AG09319 (cell line): ENCODE data around the gene MICU2.
"Not testable (repeated sequence)": the region's sequence is repeated elsewhere in the genome, so short reads cannot be mapped to it uniquely, and the experiment has no call there.

Source experiments
- DNase-seq: peaks from one replicate; pipeline ENCODE4 v3.0.0-alpha.2; 2010; ENCODE audit warnings: low read depth; ENCODE audit errors: extremely low read depth
- TF ChIP-seq, protein P1 (sequence below): IDR thresholded peaks from 2 replicates; pipeline ENCODE4 v1.5.1; 2011; ENCODE audit warnings: low read depth, mild to moderate bottlenecking, inconsistent platforms, low read length, moderate library complexity

Gene MICU2

DNA sequence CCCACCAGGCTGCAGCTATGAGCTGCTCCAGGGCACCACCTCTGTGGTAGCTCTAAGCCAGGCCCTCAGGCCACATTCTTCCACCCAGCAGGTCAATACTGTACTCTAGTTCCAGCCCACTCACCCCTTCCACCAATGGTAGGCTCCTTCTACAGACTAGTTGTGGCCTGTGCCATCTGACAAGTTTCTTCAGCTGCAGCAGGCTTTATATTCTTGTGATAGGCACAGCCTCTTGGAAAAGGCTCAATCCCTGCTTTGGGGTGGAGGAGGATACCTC lies 8.5 kb downstream of the MICU2 start:
- TF ChIP-seq, protein P1, sequence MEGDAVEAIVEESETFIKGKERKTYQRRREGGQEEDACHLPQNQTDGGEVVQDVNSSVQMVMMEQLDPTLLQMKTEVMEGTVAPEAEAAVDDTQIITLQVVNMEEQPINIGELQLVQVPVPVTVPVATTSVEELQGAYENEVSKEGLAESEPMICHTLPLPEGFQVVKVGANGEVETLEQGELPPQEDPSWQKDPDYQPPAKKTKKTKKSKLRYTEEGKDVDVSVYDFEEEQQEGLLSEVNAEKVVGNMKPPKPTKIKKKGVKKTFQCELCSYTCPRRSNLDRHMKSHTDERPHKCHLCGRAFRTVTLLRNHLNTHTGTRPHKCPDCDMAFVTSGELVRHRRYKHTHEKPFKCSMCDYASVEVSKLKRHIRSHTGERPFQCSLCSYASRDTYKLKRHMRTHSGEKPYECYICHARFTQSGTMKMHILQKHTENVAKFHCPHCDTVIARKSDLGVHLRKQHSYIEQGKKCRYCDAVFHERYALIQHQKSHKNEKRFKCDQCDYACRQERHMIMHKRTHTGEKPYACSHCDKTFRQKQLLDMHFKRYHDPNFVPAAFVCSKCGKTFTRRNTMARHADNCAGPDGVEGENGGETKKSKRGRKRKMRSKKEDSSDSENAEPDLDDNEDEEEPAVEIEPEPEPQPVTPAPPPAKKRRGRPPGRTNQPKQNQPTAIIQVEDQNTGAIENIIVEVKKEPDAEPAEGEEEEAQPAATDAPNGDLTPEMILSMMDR = no peak
- DNase-seq = no peak

DNA sequence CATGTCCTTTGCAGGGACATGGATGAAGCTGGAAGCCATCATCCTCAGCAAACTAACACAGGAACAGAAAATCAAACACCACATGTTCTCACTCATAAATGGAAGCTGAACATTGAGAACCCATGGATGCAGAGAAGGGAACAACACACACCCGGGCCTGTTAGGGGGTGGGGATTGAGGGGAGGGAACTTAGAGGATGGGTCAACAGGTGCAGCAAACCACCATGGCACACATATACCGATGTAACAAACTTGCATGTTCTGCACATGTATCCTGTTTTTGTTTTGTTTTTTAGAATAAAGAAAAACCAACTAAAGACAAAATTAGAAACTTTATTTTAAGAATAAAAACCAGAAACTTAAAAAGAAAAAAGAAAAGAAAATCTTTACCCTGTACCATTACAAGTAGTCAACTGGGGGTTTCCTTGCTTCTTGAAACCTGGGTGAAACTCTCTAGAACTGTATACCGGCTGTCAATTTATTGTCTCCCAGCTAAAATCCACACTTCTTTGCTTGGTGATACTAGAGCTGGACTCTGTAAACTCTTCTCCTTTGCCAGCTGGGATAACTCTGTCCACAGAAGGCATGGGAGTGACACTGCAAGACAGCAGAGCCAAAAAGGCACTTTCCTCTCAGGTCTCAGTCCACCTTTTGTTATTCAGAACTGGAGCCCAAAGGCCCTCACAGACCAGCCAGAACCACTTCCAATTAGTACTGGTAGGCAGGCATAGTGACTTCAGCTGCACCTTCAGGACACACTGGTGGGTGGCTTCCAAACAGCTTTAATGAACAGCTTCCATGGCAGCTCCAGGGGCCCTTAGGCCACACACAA lies 9.0 kb downstream of the MICU2 start:
- TF ChIP-seq, protein P1 = no peak
- DNase-seq = no peak

DNA sequence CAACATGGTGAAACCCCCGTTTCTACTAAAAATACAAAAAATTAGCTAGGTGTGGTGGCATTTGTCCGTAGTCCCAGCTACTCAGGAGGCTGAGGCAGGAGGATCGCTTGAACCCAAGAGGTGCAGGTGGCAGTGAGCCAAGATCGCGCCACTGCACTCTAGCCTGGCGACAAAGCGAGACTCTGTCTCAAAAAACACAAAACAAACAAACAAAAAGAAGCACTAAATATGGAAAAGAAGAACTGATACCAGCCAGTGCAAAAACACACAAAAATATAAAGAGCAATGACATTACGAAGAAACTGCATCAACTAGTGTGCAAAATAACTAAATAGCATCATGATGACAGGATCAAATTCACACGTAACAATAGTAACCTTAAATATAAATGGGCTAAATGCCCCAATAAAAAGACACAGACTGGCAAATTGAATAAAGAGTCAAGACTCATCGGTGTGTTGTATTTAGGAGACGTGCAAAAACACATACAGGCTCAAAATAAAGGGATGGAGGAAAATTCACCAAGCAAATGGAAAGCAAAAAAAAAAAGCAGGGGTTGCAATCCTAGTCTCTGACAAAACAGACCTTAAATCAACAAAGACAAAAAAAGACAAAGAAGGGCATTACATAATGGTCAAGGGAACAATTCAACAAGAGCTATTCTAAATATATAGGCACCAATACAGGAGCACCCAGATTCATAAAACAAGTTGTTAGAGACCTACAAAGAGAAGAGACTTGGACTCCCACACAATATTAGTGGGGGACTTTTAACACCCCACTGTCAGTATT lies 13.1 kb downstream of the MICU2 start:
- not testable (repeated sequence) for DNase-seq

DNA sequence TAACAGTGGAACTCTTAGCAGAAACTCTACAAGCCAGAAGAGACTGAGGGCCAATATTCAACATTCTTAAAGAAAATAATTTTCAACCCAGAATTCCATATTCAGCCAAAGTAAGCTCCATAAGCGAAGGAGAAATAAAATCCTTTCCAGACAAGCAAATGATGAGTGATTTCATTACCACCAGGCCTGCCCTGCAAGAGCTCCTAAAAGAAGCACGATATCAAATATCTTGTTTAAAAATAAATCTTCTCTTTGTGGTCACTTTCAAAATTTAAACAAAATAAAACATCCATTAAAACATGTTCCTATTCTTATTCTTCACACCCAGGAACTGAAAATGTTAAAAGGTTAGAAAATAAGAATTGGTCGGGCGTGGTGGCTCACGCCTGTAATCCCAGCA lies 13.7 kb downstream of the MICU2 start:
- DNase-seq = no peak
- TF ChIP-seq, protein P1 = no peak

DNA sequence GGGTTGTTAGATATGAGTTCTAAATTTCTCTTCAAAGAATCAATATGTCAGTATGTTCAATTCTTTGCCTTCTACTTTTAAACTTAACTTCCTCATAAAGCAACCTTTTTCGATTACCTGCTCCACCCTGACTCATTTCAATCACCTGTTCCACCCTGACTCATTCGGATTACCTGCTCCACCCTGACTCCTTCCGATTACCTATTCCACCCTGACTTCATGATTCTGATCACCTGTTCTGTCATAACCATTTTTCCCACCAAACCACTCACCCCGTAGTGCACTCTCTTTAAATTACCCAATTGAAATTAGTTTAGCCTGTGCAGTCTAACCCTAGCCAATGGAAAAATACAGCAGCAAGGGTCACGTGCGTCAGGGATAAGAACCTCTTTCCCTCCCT lies 14.5 kb downstream of the MICU2 start:
- not testable (repeated sequence) for DNase-seq

DNA sequence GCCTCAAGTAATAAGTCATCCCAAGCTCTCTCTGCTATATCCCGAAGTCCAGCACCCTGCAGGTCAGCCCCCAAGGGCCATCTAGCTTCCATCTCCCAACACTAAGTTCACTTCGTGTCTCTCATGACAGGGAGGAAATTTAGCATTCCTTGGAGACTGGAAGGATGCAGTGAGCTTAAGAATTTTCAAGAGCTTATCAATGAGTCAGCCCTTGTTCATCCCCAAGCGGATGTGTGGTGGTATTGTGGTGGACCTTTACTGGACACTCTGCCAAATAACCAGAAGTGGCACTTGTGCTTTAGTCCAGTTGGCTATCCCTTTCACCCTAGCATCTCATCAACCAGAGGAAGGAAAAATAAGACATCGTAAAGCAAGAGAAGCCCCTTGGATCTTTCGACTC lies 15.6 kb downstream of the MICU2 start:
- not testable (repeated sequence) for DNase-seq

DNA sequence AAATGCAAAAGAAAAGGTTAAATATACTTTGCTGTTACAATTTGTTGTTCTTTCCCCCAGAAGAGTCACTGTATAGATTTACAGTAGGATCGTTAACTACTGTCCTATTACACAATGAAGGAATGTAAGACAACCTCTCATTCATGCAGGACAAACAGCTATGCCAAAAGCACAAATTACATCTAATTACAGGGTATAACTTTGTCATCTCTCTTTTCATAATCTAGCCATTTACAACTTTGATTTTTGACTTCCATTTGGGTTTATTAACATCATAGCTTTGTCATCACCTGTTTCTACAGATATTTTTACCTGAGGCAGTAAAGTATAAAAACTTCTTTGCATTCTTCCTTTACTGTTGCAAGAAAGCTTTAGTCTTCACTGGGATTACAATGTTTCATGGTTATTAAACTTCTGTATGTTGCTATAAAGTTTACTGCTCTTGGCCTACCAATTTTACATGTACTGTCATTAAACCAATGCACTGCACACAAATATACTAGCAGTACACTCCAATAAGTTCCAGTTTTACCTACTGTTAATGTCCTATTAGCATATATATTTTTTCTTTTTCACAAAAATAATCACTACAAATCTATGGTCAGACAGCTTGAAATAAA lies 18.9 kb downstream of the MICU2 start:
- DNase-seq = no peak

DNA sequence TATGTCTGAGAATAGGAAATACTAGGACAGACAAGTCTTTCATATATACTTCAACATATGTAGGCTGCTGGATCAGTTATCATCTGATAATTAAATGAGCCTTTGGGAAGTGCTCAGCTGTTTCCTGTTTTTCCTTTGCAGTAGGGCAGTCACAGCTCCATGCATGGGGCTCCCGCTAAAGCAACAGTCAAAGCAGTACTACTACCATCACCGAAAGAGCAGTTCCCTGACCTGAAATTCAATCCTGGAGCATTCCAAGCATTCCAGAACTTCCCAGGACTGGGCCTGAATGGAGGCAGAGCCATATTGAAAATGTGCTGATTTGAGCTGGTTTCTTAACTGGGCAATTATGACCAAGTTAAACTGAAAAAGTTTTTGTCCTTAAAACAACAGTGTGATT lies 20.5 kb downstream of the MICU2 start:
- TF ChIP-seq, protein P1 = no peak
- no peak for DNase-seq

More for the DNA sequence above, 18.9 kb downstream of the MICU2 start:
- TF ChIP-seq, protein P1 = no peak
